T-cell (primary cell): ENCODE results near the gene MMP21. TPM values are rescaled to one million over a fixed set of nuclear protein-coding genes. Genes with fewer than 3 reads are reported as not detected.
A peak's percentile ranks its signal among the peaks of the same experiment; 100 is the strongest.

Experiments used
- ATAC-seq, 4 experiments: fragments of 200-7000 bp in 3 of 4; fragments of 150-1000 bp in 1 of 4; cut with Tn5 transposase; replicated peaks in 1 of 4; 1 replicate in 3 of 4; 2 replicates in 1 of 4; pipeline ENCODE4 v1.10.0; 2021; ENCODE audit warnings: moderate library complexity in 3 of 4, mild to moderate bottlenecking in 2 of 4, moderate number of reproducible peaks in 1 of 4
- CTCF ChIA-PET, 2 donors: fragments of 300-600 bp; sonication (Branson Sonifier 250); formaldehyde crosslinking; loops; one replicate each; lab custom pipeline; 2022; ENCODE audit warnings: antibody characterized with exemption in 2 of 2; lab: Charles Lee
- POLR2A ChIA-PET, 2 donors: fragments of 300-600 bp; sonication (Branson Sonifier 250); formaldehyde crosslinking; loops; one replicate each; lab custom pipeline; 2022; ENCODE audit warnings: antibody characterized with exemption in 2 of 2; lab: Charles Lee
- DNase-seq, 35 experiments: peaks; one replicate each; pipeline versions ENCODE4 v3.0.0 to v3.0.0-alpha.2; 2013 to 2023
- H3K27ac ChIP-seq: one replicate; pipeline ENCODE4 v1.5.1; 2013; ENCODE audit warnings: low read length
- H3K27me3 ChIP-seq, 2 experiments: replicated peaks in 1 of 2; 1 replicate in 1 of 2; 2 replicates in 1 of 2; pipeline versions ENCODE4 v1.6.1 to v1.7.0; 2013; ENCODE audit warnings: low read length in 1 of 2, mixed read lengths in 1 of 2; ENCODE audit not compliant: control insufficient read depth in 2 of 2, insufficient read depth in 2 of 2; ENCODE audit errors: extremely low read depth in 1 of 2
- H3K36me3 ChIP-seq, 2 donors: 1 replicate in 1 of 2; 2 replicates in 1 of 2; pipeline versions ENCODE4 v1.6.1 to v1.7.0; 2013; ENCODE audit warnings: low read length in 1 of 2; ENCODE audit not compliant: control insufficient read depth in 2 of 2, insufficient read depth in 1 of 2; ENCODE audit errors: extremely low read depth in 1 of 2
- H3K4me1 ChIP-seq, 2 experiments: 1 replicate in 1 of 2; 2 replicates in 1 of 2; pipeline versions ENCODE4 v1.6.1 to v1.7.0; 2013; ENCODE audit warnings: low read length in 2 of 2, mixed read lengths in 1 of 2; ENCODE audit not compliant: insufficient read depth in 2 of 2, control insufficient read depth in 1 of 2; ENCODE audit errors: extremely low read depth in 1 of 2
- H3K4me3 ChIP-seq, 2 donors: 1 replicate in 1 of 2; 2 replicates in 1 of 2; pipeline versions ENCODE4 v1.5.1 to v1.7.0; 2013; ENCODE audit warnings: mild to moderate bottlenecking in 2 of 2, low read length in 1 of 2, moderate library complexity in 1 of 2; ENCODE audit not compliant: control insufficient read depth in 1 of 2; ENCODE audit errors: extremely low read depth in 1 of 2
- H3K9me3 ChIP-seq: 2 replicates; pipeline ENCODE4 v1.7.0; 2013
- H3K27ac Mint-ChIP-seq, 2 donors: one replicate each; pipeline ENCODE4 v1.8.0; 2020 to 2021; ENCODE audit warnings: mild to moderate bottlenecking in 2 of 2, mixed read lengths in 2 of 2
- H3K27me3 Mint-ChIP-seq, 2 donors: one replicate each; pipeline ENCODE4 v1.8.0; 2021 to 2022; ENCODE audit warnings: mixed read lengths in 2 of 2
- H3K36me3 Mint-ChIP-seq: one replicate; pipeline ENCODE4 v1.8.0; 2021; ENCODE audit warnings: mixed read lengths
- H3K4me1 Mint-ChIP-seq, 3 donors: one replicate each; pipeline ENCODE4 v1.8.0; 2020 to 2022; ENCODE audit warnings: mixed read lengths in 3 of 3, mild to moderate bottlenecking in 1 of 3
- H3K4me3 Mint-ChIP-seq, 3 donors: one replicate each; pipeline ENCODE4 v1.8.0; 2020 to 2022; ENCODE audit warnings: mild to moderate bottlenecking in 3 of 3, mixed read lengths in 3 of 3, moderate library complexity in 3 of 3
- H3K9me3 Mint-ChIP-seq, 3 donors: one replicate each; pipeline ENCODE4 v1.8.0; 2020 to 2022; ENCODE audit warnings: mixed read lengths in 3 of 3
- WGBS: methylation state at CpG from one replicate; pipeline ENCODE4 v1.1.5; 2013; ENCODE audit warnings: missing lambda C conversion rate; ENCODE audit not compliant: insufficient coverage; 5-methylcytosine and 5-hydroxymethylcytosine counted together
- total RNA-seq, 35 experiments: library from RNA in 6 of 35; stranded (reverse) in 6 of 35; fragments of 120-200 nt in 1 of 35; gene quantifications; one replicate each; pipeline versions ENCODE4 v1.2.1 to v1.2.4 and lab custom pipeline; 2013 to 2026

MMP21 gene
- total RNA-seq, 5 donors from 2014 or later (not counting 1 experiment from before 2014, with no cell fraction given) = 0.30 to 0.49 (median 0.44) TPM

- no peak overlapping the region for H3K4me3 ChIP-seq
- no peaks in the 10 kb centered on the region for H3K27me3 Mint-ChIP-seq
- no peaks in the 10 kb centered on the region for H3K9me3 Mint-ChIP-seq
- H3K4me1 Mint-ChIP-seq = peaks cover 32 to 44% (median 39%) of the 10 kb centered on the region in 3 donors
- DNase-seq (no peak), ATAC-seq (no peak)
- peaks cover 39% of the 10 kb centered on the region for H3K36me3 Mint-ChIP-seq
- POLR2A ChIA-PET = interaction anchor here in 1 of 2 donors (0.6 kb wide), 1 partner anchor 9 kb away, joined by 4 read pairs; no protein-coding TSS in a partner anchor
- H3K27ac ChIP-seq = no peak overlapping the region
- H3K27ac Mint-ChIP-seq = no peak overlapping the region
- no peaks in the 10 kb centered on the region for H3K27me3 ChIP-seq
- H3K36me3 ChIP-seq = peaks cover 8 to 58% of the 10 kb centered on the region in 2 donors
- no peaks in the 10 kb centered on the region for H3K9me3 ChIP-seq
- CTCF ChIA-PET = no interaction called here
- WGBS = 100% methylated on average over 1 of the region's 1 CpG
- peaks cover 19 to 22% of the 10 kb centered on the region in 2 experiments for H3K4me1 ChIP-seq
- H3K4me3 Mint-ChIP-seq = no peak overlapping the region
These were observed 52.8 kb downstream of the MMP21 start for GRCh38 chr10:125722811-125723210.

GRCh38 chr10:125721035-125721434 lies 54.6 kb downstream of the MMP21 start:
- no peak overlapping the region for H3K27ac ChIP-seq
- no peak overlapping the region for H3K4me3 ChIP-seq
- ATAC-seq (no peak), DNase-seq (no peak)
- peaks cover 8 to 41% of the 10 kb centered on the region in 2 donors for H3K36me3 ChIP-seq
- H3K4me1 ChIP-seq = peaks cover 19 to 22% of the 10 kb centered on the region in 2 experiments
- Mint-ChIP-seq H3K4me1 (peaks cover 32 to 42% (median 38%) of the 10 kb centered on the region in 3 donors), H3K27ac (no peak overlapping the region), H3K4me3 (peak overlapping the region; percentile 71 to 94 (median 90)), H3K36me3 (peaks cover 30% of the 10 kb centered on the region), H3K9me3 (no peaks in the 10 kb centered on the region), H3K27me3 (no peaks in the 10 kb centered on the region)
- 83% methylated on average over 4 of the region's 6 CpGs for WGBS
- H3K27me3 ChIP-seq = no peaks in the 10 kb centered on the region
- CTCF ChIA-PET = no interaction called here
- POLR2A ChIA-PET = no interaction called here
- no peaks in the 10 kb centered on the region for H3K9me3 ChIP-seq

- ChIA-PET CTCF (interaction anchor here (0.6 to 1.0 kb wide), 2 partner anchors 103 to 115 kb away, joined by 3 to 4 read pairs; partner anchors contain the start of genes BCCIP (in 1 of the 2) and UROS (in 1 of the 2)), POLR2A (interaction anchor here (0.7 to 1.0 kb wide), 2 partner anchors 44 to 103 kb away, joined by 3 to 5 read pairs; partner anchors contain the start of genes BCCIP (in 1 of the 2) and UROS (in 1 of the 2))
- peak in 1 of 35 experiments; percentile 2 for DNase-seq
- Mint-ChIP-seq H3K36me3 (peaks cover 22% of the 10 kb centered on the region), H3K9me3 (no peaks in the 10 kb centered on the region), H3K4me3 (peak overlapping the region; percentile 90 to 98 (median 94)), H3K4me1 (peaks cover 32 to 40% (median 38%) of the 10 kb centered on the region in 3 donors), H3K27ac (peak overlapping the region; percentile 97), H3K27me3 (no peaks in the 10 kb centered on the region)
- Histone ChIP-seq H3K27ac (peak overlapping the region; percentile 94), H3K36me3 (peaks cover 0 to 33% of the 10 kb centered on the region in 2 donors), H3K27me3 (no peaks in the 10 kb centered on the region), H3K9me3 (no peaks in the 10 kb centered on the region), H3K4me1 (peaks cover 19 to 22% of the 10 kb centered on the region in 2 experiments), H3K4me3 (peak overlapping the region; percentile 96 to 97)
- 1% methylated on average over 11 of the region's 15 CpGs for WGBS
- ATAC-seq = no peak
These were observed 55.6 kb downstream of the MMP21 start for GRCh38 chr10:125720002-125720382.

- peak; percentile 93 to 96 (median 94) for ATAC-seq
- no peaks in the 10 kb centered on the region for H3K9me3 Mint-ChIP-seq
- peak within 1 kb of the TSS; percentile 97 for H3K27ac Mint-ChIP-seq
- peaks cover 16% of the 10 kb centered on the region for H3K36me3 Mint-ChIP-seq
- Histone ChIP-seq H3K36me3 (peaks cover 0 to 27% of the 10 kb centered on the region in 2 donors), H3K4me3 (peak within 1 kb of the TSS; percentile 96 to 97), H3K9me3 (no peaks in the 10 kb centered on the region), H3K27ac (peak within 1 kb of the TSS; percentile 94), H3K4me1 (peaks cover 19 to 22% of the 10 kb centered on the region in 2 experiments), H3K27me3 (no peaks in the 10 kb centered on the region)
- under 1% methylated on average over 61 of the region's 72 CpGs for WGBS
- peaks cover 32 to 38% (median 36%) of the 10 kb centered on the region in 3 donors for H3K4me1 Mint-ChIP-seq
- ChIA-PET CTCF (interaction anchor here in 1 of 2 donors (1.0 kb wide), 1 partner anchor 104 kb away, joined by 4 read pairs; the partner anchor contains the start of genes BCCIP and UROS), POLR2A (interaction anchor here in 1 of 2 donors (1.0 kb wide), 1 partner anchor 104 kb away, joined by 3 read pairs; the partner anchor contains the start of genes BCCIP and UROS)
- DNase-seq = peak; percentile 98 to 100 (median 99)
- H3K4me3 Mint-ChIP-seq = peak within 1 kb of the TSS; percentile 90 to 98 (median 94)
- no peaks in the 10 kb centered on the region for H3K27me3 Mint-ChIP-seq
These were observed 56.2 kb downstream of the MMP21 start, which contains the start of gene EDRF1 for GRCh38 chr10:125719173-125720001. Gene EDRF1, plus strand, starts transcription at chr10:125719709. Its CDS starts 99 bp downstream, at chr10:125719808.

Other genes with a start within 250 kb of the MMP21 start
- gene TEX36, start 92.7 kb downstream of the MMP21 start, total RNA-seq = not detected
- 10 to 100 TPM; 40.7 to 45.8 (median 43.5) TPM for gene EDRF1, start 56.1 kb downstream of the MMP21 start, total RNA-seq
- 10 to 100 TPM; 28.9 to 39.2 (median 35.5) TPM for gene UROS, start 47.4 kb upstream of the MMP21 start, total RNA-seq
- gene BCCIP, start 47.7 kb upstream of the MMP21 start, total RNA-seq = 10 to 100 TPM; 34.0 to 43.2 (median 38.2) TPM
- 10 to 100 TPM in 3 of 5 donors, 1 to 10 TPM in 2; 6.9 to 13.4 (median 10.7) TPM for gene DHX32, start 105.5 kb upstream of the MMP21 start, total RNA-seq
- 1 to 10 TPM in 4 of 5 donors, not detected in 1; 1.3 to 3.3 (median 2.2) TPM for gene FANK1, start 120.7 kb upstream of the MMP21 start, total RNA-seq